Tibial nerve (tissue), 4 donors: ENCODE data around the gene ARID1B.

Experiments
- CTCF ChIP-seq, 5 experiments: fragments of 200-600 bp in 3 of 5; fragments of 450-650 bp in 2 of 5; sonication (generic) in 3 of 5; IDR thresholded peaks; one replicate each; pipeline ENCODE4 v1.5.1; 2016 to 2019; ENCODE audit warnings: antibody characterized with exemption in 5 of 5, mild to moderate bottlenecking in 3 of 5, moderate library complexity in 2 of 5
- EP300 ChIP-seq, 2 donors: sonication (generic); formaldehyde crosslinking; IDR thresholded peaks; one replicate each; pipeline ENCODE4 v1.6.1; 2017; ENCODE audit warnings: antibody characterized with exemption in 2 of 2, mild to moderate bottlenecking in 1 of 2
- POLR2A ChIP-seq, 2 donors: fragments of 450-650 bp; IDR thresholded peaks; one replicate each; pipeline ENCODE4 v1.6.1; 2017; ENCODE audit warnings: antibody characterized with exemption in 2 of 2, mild to moderate bottlenecking in 2 of 2, moderate library complexity in 2 of 2

GRCh38 chr6:156848533-156848932 is 71.4 kb downstream of the ARID1B start:
- TF ChIP-seq POLR2A (IDR thresholded peaks at IDR 0.05) (no peak), CTCF (IDR thresholded peaks at IDR 0.05) (no peak), EP300 (IDR thresholded peaks at IDR 0.05) (no peak)
